SK-N-SH (cell line): ENCODE measurements around the gene B3GALT6. TPM values are rescaled to one million over a fixed set of nuclear protein-coding genes. Genes with fewer than 3 reads are reported as not detected.

Source experiments
- CTCF ChIA-PET: fragments of 300-600, 350-600 bp; formaldehyde crosslinking; extraction: SDS; loops from one replicate; lab custom pipeline; 2021; lab: Yijun Ruan, JAX
- POLR2A ChIA-PET: fragments of 350-600 bp; sonication (Branson Sonifier 250); formaldehyde crosslinking; extraction: SDS; loops from one replicate; lab custom pipeline; 2020; ENCODE audit warnings: antibody characterized with exemption, inconsistent platforms; lab: Yijun Ruan, JAX
- DNase-seq: peaks from one replicate; pipeline ENCODE4 v3.0.0; 2012
- H2AFZ ChIP-seq: fragments of 200-600 bp; sonication (generic); 2 replicates; pipeline ENCODE4 v1.8.1; 2016; ENCODE audit warnings: antibody characterized with exemption, mild to moderate bottlenecking, low read depth
- H3F3A ChIP-seq: fragments of 200-600 bp; sonication (generic); replicated peaks from 2 replicates; pipeline ENCODE3; 2016; ENCODE audit warnings: antibody characterized with exemption, mild to moderate bottlenecking; ENCODE audit not compliant: insufficient read depth
- H3K27ac ChIP-seq, 2 experiments: fragments of 200-500 bp in 1 of 2; fragments of 200-600 bp in 1 of 2; sonication (Bioruptor generic) in 1 of 2; sonication (generic), shearing (Covaris generic) in 1 of 2; 2 replicates each; pipeline versions ENCODE4 v1.5.1 to v1.6.1; 2014 to 2016; ENCODE audit warnings: low read depth in 2 of 2, inconsistent platforms in 1 of 2, low read length in 1 of 2, mild to moderate bottlenecking in 1 of 2, mixed read lengths in 1 of 2
- H3K27me3 ChIP-seq: fragments of 200-600 bp; sonication (generic), shearing (Covaris generic); 2 replicates; pipeline ENCODE4 v1.6.1; 2016; ENCODE audit warnings: mixed run types; ENCODE audit not compliant: insufficient read depth
- H3K36me3 ChIP-seq, 2 experiments: fragments of 200-500 bp in 1 of 2; fragments of 200-600 bp in 1 of 2; sonication (Bioruptor generic) in 1 of 2; sonication (generic) in 1 of 2; replicated peaks in 1 of 2; 2 replicates each; pipeline versions ENCODE3 to v1.5.1; 2014 to 2016; ENCODE audit warnings: low read length in 1 of 2, mild to moderate bottlenecking in 1 of 2; ENCODE audit not compliant: insufficient read depth in 2 of 2, control insufficient read depth in 1 of 2
- H3K4me1 ChIP-seq, 2 experiments: fragments of 200-500 bp in 1 of 2; fragments of 200-600 bp in 1 of 2; sonication (Bioruptor generic) in 1 of 2; sonication (generic), shearing (Covaris generic) in 1 of 2; 2 replicates each; pipeline versions ENCODE4 v1.5.1 to v1.6.1; 2014 to 2016; ENCODE audit warnings: low read depth in 1 of 2, low read length in 1 of 2, mixed run types in 1 of 2; ENCODE audit not compliant: insufficient read depth in 2 of 2, control insufficient read depth in 1 of 2
- H3K4me2 ChIP-seq: fragments of 200-600 bp; sonication (generic), shearing (Covaris generic); 2 replicates; pipeline ENCODE4 v1.6.1; 2017; ENCODE audit warnings: mixed run types
- H3K4me3 ChIP-seq, 2 experiments: fragments of 200-500 bp in 1 of 2; fragments of 200-600 bp in 1 of 2; sonication (Bioruptor generic) in 1 of 2; sonication (generic), shearing (Covaris generic) in 1 of 2; 2 replicates each; pipeline versions ENCODE4 v1.5.1 to v1.8.1; 2014 to 2016; ENCODE audit warnings: low read depth in 2 of 2, inconsistent platforms in 1 of 2, low read length in 1 of 2, mild to moderate bottlenecking in 1 of 2, mixed read lengths in 1 of 2, moderate library complexity in 1 of 2
- H3K79me2 ChIP-seq: fragments of 200-600 bp; sonication (generic); 2 replicates; pipeline ENCODE4 v1.8.1; 2017; ENCODE audit warnings: mild to moderate bottlenecking; ENCODE audit not compliant: insufficient read depth
- H3K9ac ChIP-seq: fragments of 200-600 bp; sonication (generic); 2 replicates; pipeline ENCODE4 v1.6.1; 2017; ENCODE audit warnings: mixed run types
- H3K9me2 ChIP-seq: fragments of 200-600 bp; sonication (generic); 2 replicates; pipeline ENCODE4 v1.6.1; 2017; ENCODE audit warnings: mixed run types
- H3K9me3 ChIP-seq: fragments of 200-600 bp; sonication (generic); 2 replicates; pipeline ENCODE4 v1.6.1; 2017; ENCODE audit warnings: mixed run types, mild to moderate bottlenecking, moderate library complexity
- H4K20me1 ChIP-seq: fragments of 200-600 bp; sonication (generic); 2 replicates; pipeline ENCODE4 v1.6.1; 2017; ENCODE audit warnings: mild to moderate bottlenecking, mixed run types; ENCODE audit not compliant: insufficient read depth
- ELF1 ChIP-seq: IDR thresholded peaks from 2 replicates; pipeline ENCODE4 v1.4.0; 2012
- EP300 ChIP-seq, 2 experiments: IDR thresholded peaks; 2 replicates each; pipeline versions ENCODE4 v1.4.0 to v1.6.1; 2012; ENCODE audit warnings: borderline replicate concordance in 1 of 2, low read depth in 1 of 2, low read length in 1 of 2
- EZH2phosphoT487 ChIP-seq: fragments of 200-600 bp; sonication (generic); IDR thresholded peaks from 2 replicates; pipeline ENCODE4 v1.6.1; 2017; ENCODE audit warnings: low read depth, mixed run types, mild to moderate bottlenecking, antibody characterized with exemption, moderate library complexity, borderline replicate concordance
- FOXJ3 ChIP-seq: sonication (generic); formaldehyde crosslinking; IDR thresholded peaks from 2 replicates; pipeline ENCODE4 v1.5.1; 2020; ENCODE audit warnings: mild to moderate bottlenecking, missing genetic modification reagents
- FOXM1 ChIP-seq: IDR thresholded peaks from 2 replicates; pipeline ENCODE4 v1.4.0; 2012; ENCODE audit warnings: low read depth, mild to moderate bottlenecking
- GABPA ChIP-seq: IDR thresholded peaks from 2 replicates; pipeline ENCODE4 v1.4.0; 2012; ENCODE audit warnings: low read depth, mild to moderate bottlenecking
- GATA2 ChIP-seq: sonication (generic); formaldehyde crosslinking; IDR thresholded peaks from 2 replicates; pipeline ENCODE4 v1.5.0; 2020; ENCODE audit warnings: mild to moderate bottlenecking, missing genetic modification reagents
- JUND ChIP-seq: IDR thresholded peaks from 2 replicates; pipeline ENCODE4 v1.4.0; 2012
- MAX ChIP-seq: IDR thresholded peaks from 2 replicates; pipeline ENCODE4 v1.4.0; 2012; ENCODE audit warnings: low read depth
- MXI1 ChIP-seq: IDR thresholded peaks from 2 replicates; pipeline ENCODE4 v1.6.1; 2012; ENCODE audit warnings: mild to moderate bottlenecking, low read depth, low read length, improper control_type of control experiment
- NRF1 ChIP-seq: IDR thresholded peaks from 2 replicates; pipeline ENCODE4 v1.6.1; 2012; ENCODE audit warnings: low read depth, mild to moderate bottlenecking, low read length
- POLR2AphosphoS5 ChIP-seq: IDR thresholded peaks from 2 replicates; pipeline ENCODE4 v1.6.1; 2012; ENCODE audit warnings: low read depth, low read length
- REST ChIP-seq: IDR thresholded peaks from 2 replicates; pipeline ENCODE4 v1.6.1; 2012; ENCODE audit warnings: mild to moderate bottlenecking, low read depth, low read length, moderate library complexity
- RXRA ChIP-seq: IDR thresholded peaks from 2 replicates; pipeline ENCODE4 v1.4.0; 2012; ENCODE audit warnings: low read depth, mild to moderate bottlenecking, borderline replicate concordance
- SIN3A ChIP-seq: IDR thresholded peaks from 2 replicates; pipeline ENCODE4 v1.6.1; 2012; ENCODE audit warnings: low read depth, mild to moderate bottlenecking, low read length, moderate library complexity, borderline replicate concordance
- TCF12 ChIP-seq: IDR thresholded peaks from 2 replicates; pipeline ENCODE4 v1.4.0; 2012
- YY1 ChIP-seq: IDR thresholded peaks from 2 replicates; pipeline ENCODE4 v1.4.0; 2012; ENCODE audit warnings: low read depth, mild to moderate bottlenecking
- whole genome bisulfite sequencing: methylation state at CpG from one replicate; pipeline ENCODE4 v1.1.6; 2017; ENCODE audit warnings: low lambda C conversion rate; 5-methylcytosine and 5-hydroxymethylcytosine counted together
- polyA plus RNA-seq, 3 experiments: library from polyadenylated mRNA; depleted of rRNA; stranded (reverse); fragments of >200 nt; gene quantifications; 2 replicates each; pipeline ENCODE4 v1.2.3, GENCODE V29; 2012

B3GALT6 gene
- polyA plus RNA-seq, 1 of the 3 experiments (the other 2 are of a cell fraction) = 38.8 TPM

GRCh38 chr1:1200876-1201810 lies 30.9 kb upstream of the B3GALT6 start (continued):
- no peak for TF ChIP-seq TCF12
- TF ChIP-seq NRF1 = no peak
- TF ChIP-seq MXI1 = no peak
- no peak for TF ChIP-seq MAX
- TF ChIP-seq FOXJ3 (CRISPR knock-in tag) = no peak
- no peak for TF ChIP-seq YY1
- no peak for TF ChIP-seq POLR2AphosphoS5
- TF ChIP-seq REST = no peak
- no peak for TF ChIP-seq EZH2phosphoT487
- no peak for TF ChIP-seq GABPA
- TF ChIP-seq FOXM1 = no peak
- no peak for TF ChIP-seq RXRA
- TF ChIP-seq, all 33 proteins: peak for 0

- POLR2A ChIA-PET = interaction anchor here (0.6 kb wide), 1 partner anchor 11 kb away, joined by 3 read pairs; the partner anchor contains the start of gene TNFRSF4
- 50% methylated on average over 2 of the region's 27 CpGs for WGBS
Observed at GRCh38 chr1:1202831-1203560, 29.0 kb upstream of the B3GALT6 start.

More at GRCh38 chr1:1202831-1203560, 29.0 kb upstream of the B3GALT6 start:
- Histone ChIP-seq H3K9me2 (no peaks in the 10 kb centered on the region), H3K36me3 (no peaks in the 10 kb centered on the region), H3F3A (no peaks in the 10 kb centered on the region), H3K4me1 (peaks cover 0 to 3% of the 10 kb centered on the region in 2 experiments; a peak in 1 of 4 replicates), H2AFZ (no peak overlapping the region), H3K27me3 (peaks cover 7% of the 10 kb centered on the region; the same call in 1 of the 2 replicates), H3K4me3 (no peak overlapping the region), H4K20me1 (no peaks in the 10 kb centered on the region), H3K9me3 (no peaks in the 10 kb centered on the region), H3K79me2 (no peaks in the 10 kb centered on the region), H3K27ac (no peak overlapping the region), H3K4me2 (no peak overlapping the region), H3K9ac (no peak overlapping the region)
- TF ChIP-seq TCF12 (no peak), ELF1 (no peak), EP300 (IDR thresholded peaks at IDR 0.05; ENCODE audit: borderline replicate concordance in 1 of 2, low read depth in 1 of 2, low read length in 1 of 2) (no peak), GATA2 (CRISPR knock-in tag) (no peak), JUND (no peak), SIN3A (no peak)
- no peak for DNase-seq
- CTCF ChIA-PET = interaction anchor here (3.8 kb wide), 1 partner anchor 81 kb away, joined by 16 read pairs; no protein-coding TSS in a partner anchor
